GM21619 (cell line): ENCODE data around the gene JADE2.

Source experiments
- ATAC-seq: cut with Tn5 transposase; IDR thresholded peaks from one replicate; pipeline ENCODE4 v1.9.1; 2021; ENCODE audit not compliant: unreplicated experiment

Gene JADE2

DNA sequence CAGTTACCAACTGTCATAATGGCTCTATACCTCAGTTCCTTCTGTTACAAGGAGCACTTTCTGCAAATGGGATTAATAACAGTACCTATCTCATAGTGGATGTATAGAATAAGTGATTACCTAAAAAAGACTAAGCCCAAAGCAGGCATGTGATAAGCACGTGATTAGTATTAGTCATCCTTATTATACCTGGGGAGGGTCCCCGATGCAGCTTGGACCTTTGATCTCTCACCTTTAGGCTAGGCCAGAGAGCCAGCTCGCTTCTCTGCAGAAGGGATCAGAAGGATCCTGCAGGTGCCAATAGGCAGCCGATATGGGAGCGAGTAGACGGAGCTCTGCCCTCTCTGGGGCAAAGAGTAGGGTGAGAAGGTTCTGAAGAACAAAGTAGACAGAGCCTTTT, 4.0 kb downstream of the JADE2 start:
- no peak for ATAC-seq

DNA sequence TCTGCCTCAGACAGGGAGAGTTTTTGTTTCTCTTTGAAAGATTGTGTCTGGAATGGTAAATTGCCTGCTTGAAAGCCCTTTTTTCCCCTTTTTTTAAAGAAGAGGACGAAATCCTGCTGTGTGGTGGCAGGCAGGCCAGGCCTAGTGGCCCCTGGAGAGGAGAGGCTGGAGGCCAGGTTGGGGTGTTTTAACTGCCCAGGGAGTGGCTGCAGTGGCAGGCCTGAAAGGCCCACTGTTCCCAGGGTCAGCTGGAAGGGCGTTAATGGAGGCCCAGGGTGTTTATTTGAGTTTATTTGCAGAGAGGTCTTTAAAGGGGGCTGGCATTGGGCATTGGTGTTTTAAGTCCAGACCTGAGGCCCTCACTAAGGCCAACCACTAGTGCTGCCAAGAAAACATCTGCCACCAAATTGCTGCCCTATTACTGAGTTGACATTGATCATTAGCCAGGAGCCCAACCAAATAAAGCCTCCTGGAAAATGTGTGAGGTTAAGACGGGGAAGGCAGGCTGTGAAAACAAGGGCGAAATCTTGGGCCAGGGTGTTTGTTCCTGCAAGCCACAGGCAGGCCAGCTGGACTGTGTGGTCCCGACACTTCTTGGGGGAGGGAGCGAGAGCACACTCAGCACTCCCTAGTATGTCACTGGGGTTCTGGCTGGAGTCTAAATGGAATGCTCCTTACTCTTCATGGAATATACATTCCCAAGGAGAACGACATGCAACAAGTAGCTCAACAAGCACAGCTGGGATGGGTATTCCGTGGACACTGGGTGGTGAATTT, 5.0 kb downstream of the JADE2 start:
- ATAC-seq = no peak

DNA sequence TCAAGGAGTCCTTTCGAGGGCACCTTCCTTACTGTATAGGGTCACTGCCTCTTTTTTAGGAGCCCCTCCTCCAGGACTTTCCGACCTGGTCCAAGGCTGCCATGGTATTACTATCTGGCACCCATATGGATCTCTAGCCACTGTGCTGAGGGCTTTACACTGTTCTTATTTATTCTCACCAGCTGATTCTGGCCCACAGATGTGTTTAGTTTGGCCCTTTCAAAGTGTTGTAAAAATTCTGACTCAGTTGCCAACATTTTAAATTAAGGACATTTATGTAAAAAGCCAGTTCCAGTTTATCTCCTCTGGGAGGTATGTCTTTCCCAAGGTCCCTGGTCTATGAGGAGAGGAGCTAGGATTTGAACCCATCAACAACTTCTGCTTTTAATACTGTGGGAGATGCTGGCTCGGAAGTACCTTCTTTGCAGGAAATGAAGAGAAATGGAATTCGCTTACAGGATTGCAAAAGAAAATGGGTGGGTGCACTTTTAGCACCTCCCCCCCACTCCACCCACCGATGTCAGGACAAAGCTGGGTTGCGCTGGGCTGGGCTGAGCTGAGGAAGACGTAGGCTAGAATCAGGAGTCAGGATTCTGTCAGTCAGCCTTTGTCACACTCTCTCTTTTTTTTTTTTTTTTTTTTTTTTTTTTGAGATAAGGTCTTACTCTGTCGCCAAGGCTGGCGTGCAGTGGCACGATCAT, 7.8 kb downstream of the JADE2 start:
- ATAC-seq = no peak

GRCh38 chr5:134534058-134534725, 8.7 kb downstream of the JADE2 start:
- no peak for ATAC-seq

GRCh38 chr5:134534726-134535110, 9.2 kb downstream of the JADE2 start:
- ATAC-seq = no peak

DNA sequence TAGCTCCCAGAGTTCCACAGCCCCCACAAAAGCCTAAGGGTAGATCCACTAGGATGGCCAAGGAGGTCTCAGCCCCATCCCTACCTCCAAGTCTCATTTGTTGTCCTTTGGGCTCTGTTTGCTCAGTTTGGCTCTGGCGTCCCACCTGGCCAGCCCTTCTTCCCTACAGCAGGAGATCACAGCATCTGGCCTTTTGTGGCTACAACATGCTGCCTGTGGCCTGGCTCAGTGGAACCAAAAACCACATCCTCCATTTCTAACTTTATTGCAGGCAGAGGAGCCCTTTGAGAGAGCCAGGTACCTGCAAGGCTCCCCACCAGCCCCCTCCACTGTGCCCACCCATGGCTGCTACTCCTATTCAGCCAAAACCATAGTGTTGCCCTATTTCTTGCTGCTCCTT, 11.4 kb downstream of the JADE2 start:
- no peak for ATAC-seq

GRCh38 chr5:134537297-134537696, 11.8 kb downstream of the JADE2 start:
- no peak for ATAC-seq

GRCh38 chr5:134538296-134538695, 12.8 kb downstream of the JADE2 start:
- ATAC-seq = no peak

DNA sequence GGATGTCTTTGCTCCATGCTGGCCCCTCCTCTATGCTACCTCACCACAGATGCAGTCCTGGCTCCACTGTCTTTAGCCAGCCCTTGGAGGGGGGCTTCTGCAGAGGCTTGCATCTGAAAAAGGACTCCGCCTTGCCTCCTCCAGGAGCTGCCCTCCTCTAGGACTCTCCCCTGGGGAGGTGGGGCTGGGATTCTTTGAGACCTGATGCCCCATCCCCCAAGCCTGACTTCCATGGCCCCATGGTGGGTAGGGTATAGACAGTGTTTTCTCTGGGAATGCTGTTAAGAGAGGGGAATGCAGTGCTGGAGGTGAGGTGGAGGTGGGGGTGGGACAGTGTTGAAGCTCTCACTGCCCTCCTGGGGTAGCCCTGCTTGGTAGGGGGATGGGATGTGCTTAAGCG, 14.3 kb downstream of the JADE2 start:
- no peak for ATAC-seq

DNA sequence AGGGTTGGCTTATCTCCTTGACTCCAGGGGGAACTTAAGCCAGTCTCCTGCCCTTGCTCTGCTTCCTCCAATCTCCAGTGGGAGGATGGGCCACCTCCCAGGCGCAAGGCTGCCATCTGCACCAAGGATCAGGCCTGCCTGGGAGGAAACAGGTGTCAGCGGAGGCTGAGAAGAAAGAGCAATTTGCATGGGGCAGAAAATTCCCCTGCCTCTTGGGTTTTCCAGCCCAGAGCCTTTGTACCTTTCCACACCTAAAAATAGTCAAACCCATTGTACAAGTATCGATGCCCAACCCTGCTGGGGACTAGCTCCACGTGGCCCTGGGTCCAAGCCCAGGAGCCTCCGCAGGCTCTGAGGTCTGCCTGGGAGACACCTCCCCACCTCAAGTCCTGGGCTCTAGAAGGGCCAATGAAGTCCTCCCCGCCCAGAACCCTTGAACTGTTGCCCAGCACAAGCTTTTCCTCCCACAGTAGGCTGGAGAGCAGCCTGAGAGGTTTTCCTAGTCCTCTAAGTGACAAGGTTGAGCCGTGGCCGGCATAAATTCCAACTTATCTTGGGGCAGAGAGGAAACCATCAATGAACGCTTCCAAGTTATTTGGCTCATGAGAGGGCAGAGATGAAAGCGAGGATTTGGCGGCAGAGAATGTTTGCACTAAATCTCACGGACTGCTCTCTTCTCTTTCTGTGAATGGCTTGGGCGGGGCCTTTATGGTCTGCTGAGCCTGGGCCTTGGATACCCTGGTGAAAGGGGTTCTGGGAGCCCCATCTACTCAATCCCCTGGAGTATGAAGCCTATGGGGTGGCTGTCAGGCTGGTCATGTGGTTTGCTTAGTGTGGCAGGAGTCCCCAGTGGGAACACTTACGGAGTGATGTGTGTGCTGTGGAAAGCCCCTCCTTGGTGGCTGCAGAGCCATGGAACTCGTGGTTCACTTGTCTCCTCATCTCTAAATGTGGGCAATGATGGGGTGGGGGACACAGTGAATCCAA, 15.6 kb downstream of the JADE2 start:
- no peak for ATAC-seq

- ATAC-seq = no peak
Measured at GRCh38 chr5:134541736-134542376, 16.4 kb downstream of the JADE2 start.

- peak; percentile 52 for ATAC-seq
Measured at GRCh38 chr5:134543820-134544614, 18.5 kb downstream of the JADE2 start.

DNA sequence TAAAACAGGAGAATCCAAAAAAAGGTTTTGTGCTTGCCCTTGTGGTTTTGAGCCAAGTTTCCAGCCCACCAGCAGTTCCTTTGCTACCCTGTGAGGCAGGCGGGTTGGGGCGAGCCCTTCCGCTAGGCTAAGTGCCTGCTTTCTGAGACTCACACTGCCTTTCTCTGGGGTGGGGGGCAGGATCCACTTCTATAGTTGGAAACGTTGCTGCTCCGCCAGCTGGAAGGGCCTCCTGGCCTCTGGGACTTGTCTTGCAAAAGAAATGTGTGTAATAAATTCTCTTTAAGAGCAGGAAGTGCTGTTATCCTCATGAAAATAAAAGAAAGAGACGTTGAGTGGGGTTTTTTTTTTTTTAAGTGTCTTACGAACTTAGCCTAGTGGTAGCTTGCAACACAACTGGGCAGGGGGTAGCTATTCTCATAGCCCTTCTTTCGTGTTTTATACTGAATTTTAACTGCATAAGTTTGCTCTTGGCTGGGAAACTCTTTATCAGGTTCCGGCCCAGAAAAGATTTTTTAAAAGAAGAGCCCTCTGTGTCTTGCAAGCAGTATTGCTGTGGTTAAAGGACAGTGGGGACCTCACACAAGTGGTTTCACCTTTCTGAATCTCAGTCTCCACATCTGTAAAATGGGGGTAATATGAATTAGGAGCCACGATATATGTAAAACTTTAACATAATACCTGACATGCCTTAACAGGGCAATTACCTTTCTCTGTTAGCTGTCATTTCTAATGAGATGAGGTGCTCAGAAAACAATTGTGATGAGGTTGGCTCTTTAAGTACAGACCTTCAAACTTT, 19.8 kb downstream of the JADE2 start:
- no peak for ATAC-seq

DNA sequence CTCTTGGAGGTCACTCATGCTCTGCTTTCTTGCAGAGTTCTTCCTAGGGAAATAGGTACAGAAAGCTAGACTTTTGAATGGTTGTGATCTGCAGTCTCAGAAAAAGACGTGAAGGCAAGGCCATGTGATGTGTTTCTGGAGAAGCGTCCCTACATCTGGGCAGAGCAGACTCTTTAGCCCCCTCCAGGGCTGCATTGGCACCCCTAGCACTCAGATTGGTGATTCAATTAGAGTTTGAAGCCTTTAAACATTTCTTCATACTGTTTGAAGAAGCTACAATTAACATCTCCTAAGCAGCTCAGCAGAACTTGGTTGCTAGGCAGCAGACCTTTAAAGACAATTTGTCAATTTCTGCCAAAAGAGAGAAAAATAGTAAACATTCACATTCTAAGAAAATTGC, 21.6 kb downstream of the JADE2 start:
- no peak for ATAC-seq

- ATAC-seq = no peak
Measured at GRCh38 chr5:134547579-134547978, 22.1 kb downstream of the JADE2 start.

GRCh38 chr5:134547999-134548658, 22.7 kb downstream of the JADE2 start:
- ATAC-seq = no peak

DNA sequence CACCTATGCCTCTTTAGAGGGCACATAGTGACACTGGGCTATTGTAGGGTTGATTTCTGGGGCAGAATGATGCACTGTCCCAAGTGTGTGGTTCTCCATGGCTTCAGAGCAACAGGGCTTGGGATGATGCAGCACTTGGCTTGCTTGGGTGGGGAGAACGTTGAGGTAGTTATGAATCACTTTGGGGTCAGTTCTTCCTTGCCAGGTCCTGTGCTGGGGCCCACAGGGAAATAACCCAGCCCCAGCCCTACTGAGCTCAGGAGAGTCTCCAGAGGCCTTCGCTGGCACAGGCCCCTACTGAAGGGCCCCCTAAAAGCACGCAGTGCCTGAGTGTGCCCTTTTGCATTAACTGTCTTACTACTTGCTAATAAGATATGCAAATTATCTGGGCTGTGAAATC, 24.2 kb downstream of the JADE2 start:
- no peak for ATAC-seq
